ENCODE data around the gene HACE1.
"Not testable (repeated sequence)": the region's sequence is repeated elsewhere in the genome, so short reads cannot be mapped to it uniquely, and the experiment has no call there.

Gene HACE1, protein sequence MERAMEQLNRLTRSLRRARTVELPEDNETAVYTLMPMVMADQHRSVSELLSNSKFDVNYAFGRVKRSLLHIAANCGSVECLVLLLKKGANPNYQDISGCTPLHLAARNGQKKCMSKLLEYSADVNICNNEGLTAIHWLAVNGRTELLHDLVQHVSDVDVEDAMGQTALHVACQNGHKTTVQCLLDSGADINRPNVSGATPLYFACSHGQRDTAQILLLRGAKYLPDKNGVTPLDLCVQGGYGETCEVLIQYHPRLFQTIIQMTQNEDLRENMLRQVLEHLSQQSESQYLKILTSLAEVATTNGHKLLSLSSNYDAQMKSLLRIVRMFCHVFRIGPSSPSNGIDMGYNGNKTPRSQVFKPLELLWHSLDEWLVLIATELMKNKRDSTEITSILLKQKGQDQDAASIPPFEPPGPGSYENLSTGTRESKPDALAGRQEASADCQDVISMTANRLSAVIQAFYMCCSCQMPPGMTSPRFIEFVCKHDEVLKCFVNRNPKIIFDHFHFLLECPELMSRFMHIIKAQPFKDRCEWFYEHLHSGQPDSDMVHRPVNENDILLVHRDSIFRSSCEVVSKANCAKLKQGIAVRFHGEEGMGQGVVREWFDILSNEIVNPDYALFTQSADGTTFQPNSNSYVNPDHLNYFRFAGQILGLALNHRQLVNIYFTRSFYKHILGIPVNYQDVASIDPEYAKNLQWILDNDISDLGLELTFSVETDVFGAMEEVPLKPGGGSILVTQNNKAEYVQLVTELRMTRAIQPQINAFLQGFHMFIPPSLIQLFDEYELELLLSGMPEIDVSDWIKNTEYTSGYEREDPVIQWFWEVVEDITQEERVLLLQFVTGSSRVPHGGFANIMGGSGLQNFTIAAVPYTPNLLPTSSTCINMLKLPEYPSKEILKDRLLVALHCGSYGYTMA

DNA sequence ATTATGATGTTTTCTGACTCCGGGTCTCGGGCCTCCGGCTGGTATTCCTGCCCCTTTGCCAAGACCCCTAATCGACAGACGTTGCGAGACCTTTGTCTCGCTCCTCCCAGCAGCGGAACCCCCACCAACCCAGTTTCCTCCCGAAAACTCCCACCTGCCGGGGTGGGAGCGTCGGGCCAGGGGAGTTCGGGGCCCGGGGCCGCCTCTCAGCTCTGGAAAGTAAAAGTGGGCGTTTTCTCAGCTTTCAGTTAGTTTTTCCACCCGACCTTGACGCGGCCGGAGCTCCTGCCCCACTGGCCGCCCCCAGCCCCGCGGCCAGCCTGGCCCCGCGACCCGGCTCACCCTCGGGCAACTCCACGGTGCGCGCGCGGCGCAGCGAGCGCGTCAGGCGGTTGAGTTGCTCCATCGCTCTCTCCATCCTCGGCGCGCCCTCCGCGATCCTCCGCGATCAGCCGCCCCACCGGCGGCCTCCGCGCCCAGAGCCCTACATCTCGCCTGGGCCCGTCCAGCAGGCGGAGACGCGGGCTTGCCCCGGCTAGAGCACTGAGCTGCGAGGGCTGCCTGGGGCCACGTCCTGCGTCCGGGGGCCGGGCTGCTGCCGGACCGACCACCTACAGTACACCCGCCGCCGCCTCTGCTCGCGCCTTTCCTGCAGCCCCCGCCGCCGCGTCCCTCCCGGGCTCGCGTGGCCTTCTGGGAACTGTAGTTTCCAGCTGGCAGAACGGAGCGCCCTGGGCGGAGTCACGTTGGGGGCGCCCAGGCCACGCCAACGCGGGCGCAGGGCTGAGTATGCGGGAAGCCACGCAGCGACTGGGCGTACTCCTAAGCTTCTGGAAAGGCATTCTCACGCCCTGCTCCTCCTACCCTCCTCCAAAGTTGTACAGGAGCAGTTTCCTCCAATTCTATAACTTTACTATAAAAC lies at the start of gene HACE1:
Gene HACE1, minus strand, starts transcription at position 695 of the 922 bp plus-strand sequence. Its CDS starts 277 bp downstream, at position 418.
- DNase-seq (ENCODE audit: low spot score): peak; percentile 88

DNA sequence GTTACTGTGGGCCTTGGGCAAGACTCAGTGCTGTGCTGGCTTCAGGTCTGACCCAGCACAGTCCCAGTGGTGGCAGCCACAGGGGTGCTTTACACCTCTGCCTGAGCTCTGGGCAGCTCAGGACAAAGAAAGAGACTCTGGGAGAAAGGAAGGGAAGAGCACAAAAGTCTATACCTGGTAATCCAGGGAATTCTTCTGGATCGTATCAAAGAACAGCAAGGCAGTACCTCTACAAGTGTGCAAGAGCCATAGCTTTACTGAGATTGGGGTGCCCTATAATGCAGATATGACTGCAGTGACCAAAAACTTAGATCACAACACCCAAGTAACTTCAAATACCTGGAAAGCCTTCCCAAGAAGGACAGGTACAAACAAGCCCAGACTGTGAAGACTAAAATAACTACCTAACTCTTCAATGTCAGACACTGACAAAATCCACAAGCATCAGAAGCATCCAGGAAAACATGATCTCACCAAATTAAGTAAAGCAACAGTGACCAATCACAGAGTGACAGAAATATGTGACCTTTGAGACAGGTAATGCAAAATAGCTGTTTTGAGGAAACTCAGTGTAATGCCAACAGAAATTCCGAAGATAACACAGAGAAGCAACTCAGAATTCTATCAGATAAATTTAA lies 49.3 kb upstream of the HACE1 start:
- DNase-seq (ENCODE audit: low spot score): no peak

DNA sequence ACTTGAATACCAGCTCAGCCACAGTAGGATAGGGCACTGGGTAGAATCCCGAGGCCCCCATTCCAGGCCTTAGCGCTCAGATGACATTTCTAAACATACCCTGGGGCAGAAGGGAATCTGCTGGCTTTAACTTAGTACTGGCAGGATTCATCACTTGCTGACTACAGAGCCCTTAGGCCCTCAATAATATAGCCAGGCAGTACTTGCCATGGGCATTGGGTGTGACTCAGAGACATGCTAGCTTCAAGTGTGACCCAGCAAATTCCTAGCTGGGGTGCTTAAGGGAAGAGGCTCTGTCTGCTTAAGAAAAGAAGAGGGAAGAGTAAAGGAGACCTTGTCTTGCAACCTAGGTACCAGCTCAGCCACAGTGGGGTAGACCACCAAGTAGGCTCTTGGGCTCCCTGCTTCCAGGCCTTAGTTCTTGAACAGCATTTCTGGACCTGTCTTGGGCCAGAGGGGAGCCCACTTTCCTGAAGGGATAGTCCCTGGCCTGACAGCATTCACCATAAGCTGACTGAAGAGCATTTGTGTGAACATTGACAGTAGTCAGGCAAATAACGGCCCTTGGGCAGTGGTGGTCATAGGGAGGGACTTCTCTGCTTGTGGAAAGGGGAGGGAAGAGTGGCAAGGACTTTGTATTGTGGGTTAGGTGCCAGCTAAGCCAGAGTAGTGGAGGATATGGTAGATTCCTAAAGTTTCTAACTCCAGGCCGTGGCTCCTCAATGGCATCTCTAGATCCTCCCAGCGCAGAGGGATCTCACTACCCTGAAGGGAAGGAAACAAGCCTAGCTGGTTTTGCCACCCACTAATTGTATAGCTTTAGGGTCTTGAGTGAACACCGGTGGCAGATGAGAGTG lies 48.5 kb upstream of the HACE1 start:
- no peak for DNase-seq (ENCODE audit: low spot score)

DNA sequence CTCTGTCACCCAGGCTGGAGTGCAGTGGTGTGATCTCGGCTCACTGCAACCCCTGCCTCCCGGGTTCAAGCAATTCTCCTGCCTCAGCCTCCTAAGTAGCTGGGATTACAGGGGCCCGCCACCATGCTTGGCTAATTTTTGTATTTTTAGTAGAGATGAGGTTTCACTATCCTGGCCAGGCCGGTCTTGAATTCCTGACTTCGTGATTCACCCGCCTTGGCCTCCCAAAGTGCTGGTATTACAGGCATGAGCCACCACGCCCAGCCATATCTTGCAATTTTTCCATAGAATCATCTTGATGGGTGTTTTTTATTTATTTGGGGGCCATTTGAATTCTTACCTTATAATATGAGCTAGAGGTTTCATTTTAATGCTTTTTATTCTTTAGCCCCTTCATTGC lies 39.2 kb upstream of the HACE1 start:
- not testable (repeated sequence) for DNase-seq (ENCODE audit: low spot score)

- DNase-seq (ENCODE audit: low spot score): no peak
Observed at GRCh38 chr6:104896914-104897313, 37.2 kb upstream of the HACE1 start.

GRCh38 chr6:104888066-104888465 lies 28.3 kb upstream of the HACE1 start:
- DNase-seq (ENCODE audit: low spot score): no peak

DNA sequence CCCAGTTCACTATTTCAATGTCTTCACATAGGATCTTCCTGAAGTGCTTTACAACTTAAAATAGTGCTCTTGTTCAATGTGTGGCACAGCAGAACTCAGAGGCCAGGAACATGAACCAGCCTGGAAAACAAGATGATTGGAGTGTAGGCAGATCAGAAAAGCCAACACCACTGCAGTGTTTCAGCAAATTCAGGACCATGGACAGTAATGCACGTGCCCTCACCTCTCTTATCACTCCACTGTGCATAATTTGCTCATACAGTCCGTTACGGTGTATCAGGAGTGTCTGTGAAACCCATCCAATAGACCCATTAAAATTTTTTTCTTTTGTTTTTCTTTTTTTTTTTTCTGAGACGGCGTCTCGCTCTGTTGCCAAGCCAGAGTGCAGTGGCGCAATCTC lies 27.6 kb upstream of the HACE1 start:
- peak; percentile 5 for DNase-seq (ENCODE audit: low spot score)

- no peak for DNase-seq (ENCODE audit: low spot score)
Observed at GRCh38 chr6:104885518-104886043, 25.9 kb upstream of the HACE1 start.

DNA sequence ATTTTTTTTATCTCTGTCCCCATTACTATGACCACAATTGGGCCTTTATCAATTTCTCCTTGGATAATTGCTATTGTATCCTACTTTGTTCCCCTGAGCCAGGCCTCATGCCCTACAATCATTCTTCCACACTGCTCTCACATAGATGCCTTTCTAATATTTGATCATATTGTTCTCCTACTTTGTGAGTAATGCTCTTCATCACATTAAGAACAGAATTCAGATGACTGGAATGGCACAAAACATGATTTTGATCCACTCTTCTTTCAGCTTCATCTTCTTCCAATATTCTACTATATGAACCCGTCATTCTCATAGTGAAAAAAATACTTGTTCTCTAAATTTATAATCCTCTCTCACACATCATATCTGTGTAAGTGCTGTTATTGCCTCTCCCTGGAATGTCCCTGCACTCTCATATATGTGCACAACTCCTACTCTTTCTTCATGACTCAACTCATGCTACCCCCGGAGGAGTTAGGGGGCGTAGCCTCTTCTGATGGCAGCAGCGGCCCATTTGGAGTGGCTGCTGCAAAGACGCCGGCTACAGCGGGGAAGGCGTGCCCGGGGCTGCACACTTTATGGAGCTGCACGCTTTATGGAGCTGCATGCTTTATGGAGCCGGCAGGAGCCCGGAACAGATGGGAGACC lies 25.3 kb upstream of the HACE1 start:
- DNase-seq (ENCODE audit: low spot score): no peak

DNA sequence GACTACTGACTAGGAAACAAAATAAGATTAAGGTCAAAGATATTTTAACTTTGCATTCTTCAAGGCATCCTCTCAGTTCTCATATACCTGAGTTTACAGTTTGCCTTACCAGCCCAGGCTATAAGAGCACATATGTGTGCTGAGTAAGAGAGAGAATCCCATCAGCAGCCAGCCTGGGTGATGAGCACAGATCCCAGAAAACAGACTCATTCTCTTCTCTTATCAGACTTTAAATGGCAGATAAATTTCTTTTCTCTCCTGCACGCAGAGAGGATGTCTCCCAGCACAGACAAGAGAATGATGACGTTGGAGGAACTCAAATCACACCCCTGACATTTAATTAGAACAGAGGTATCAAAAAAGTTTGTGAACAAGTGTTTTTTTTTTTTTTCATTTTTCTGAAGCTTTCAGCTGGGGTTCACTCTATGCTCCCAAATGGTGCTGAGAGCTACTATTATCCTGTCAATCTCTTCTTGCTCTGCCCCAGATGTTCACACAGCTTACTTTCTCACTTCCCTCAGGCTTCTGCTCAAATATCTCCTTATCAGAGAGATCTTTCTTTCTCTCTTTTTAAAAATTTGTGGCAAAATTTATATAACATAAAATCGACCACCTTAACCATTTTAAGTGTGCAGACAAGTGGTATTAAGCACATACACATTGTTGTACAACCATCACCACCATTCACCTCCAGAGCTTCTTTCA lies 22.4 kb upstream of the HACE1 start:
- DNase-seq (ENCODE audit: low spot score): no peak

DNA sequence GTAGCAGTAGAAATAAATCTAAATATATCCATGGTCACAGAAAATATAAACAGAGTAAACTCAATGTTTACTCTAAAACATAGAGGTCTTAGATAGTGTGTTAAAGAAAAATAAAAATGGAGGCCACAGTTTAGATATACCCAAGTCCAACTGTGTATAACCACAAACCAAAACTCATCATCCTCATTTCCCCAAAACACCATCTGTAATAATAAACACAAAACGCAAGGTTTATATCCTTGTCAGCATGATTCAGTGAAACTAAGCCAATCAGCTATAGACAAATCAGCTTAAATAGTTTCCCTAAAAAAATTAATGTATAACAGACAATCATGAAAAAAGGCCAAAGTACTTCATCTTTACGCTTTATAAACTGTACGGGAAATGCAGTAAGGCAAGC lies 2.7 kb upstream of the HACE1 start:
- no peak for DNase-seq (ENCODE audit: low spot score)

DNA sequence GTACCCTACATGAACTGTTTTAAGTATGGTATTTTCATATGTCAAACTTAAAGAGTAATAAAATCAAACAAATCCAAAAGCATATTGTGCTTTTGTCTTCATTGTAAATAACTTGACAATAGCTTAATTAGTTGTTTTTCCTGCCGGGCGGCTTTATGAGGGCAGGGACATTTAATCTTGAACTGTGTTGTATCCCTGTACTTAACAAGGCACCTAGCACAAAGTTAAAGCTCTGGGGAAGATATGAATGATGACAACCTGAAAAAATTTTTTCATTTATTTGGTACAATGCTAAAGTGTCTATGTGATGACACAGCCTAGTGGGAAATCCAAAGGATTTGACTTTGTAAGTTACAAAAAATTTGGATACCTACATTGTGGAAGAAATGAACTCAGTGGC lies 502 bp upstream of the HACE1 start:
- DNase-seq (ENCODE audit: low spot score): no peak

GRCh38 chr6:104858642-104859041 lies 1.1 kb downstream of the HACE1 start:
- no peak for DNase-seq (ENCODE audit: low spot score)

GRCh38 chr6:104855507-104855906 lies 4.2 kb downstream of the HACE1 start:
- DNase-seq (ENCODE audit: low spot score): peak; percentile 5

GRCh38 chr6:104847721-104848120 lies 12.0 kb downstream of the HACE1 start:
- not testable (repeated sequence) for DNase-seq (ENCODE audit: low spot score)

- no peak for DNase-seq (ENCODE audit: low spot score)
Observed at GRCh38 chr6:104843229-104843628, 16.5 kb downstream of the HACE1 start.

DNA sequence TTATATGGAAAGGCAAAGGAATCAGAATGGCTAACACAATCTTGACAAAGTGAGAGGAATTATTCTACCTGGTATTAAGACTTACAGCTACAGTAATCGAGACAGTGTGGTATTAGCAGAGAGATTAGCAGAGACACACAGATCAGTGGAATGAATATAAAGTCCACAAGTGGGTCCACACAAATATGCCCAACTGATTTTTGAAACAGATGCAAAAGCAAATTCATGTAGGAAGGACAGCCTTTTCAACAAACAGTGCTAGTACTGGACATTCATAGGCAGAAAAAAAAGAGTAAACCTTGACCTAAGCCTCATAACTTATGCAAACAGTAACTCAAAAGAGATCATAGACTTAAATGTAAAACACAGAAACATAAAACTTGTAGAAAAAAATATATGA lies 22.6 kb downstream of the HACE1 start:
- DNase-seq (ENCODE audit: low spot score): no peak

DNA sequence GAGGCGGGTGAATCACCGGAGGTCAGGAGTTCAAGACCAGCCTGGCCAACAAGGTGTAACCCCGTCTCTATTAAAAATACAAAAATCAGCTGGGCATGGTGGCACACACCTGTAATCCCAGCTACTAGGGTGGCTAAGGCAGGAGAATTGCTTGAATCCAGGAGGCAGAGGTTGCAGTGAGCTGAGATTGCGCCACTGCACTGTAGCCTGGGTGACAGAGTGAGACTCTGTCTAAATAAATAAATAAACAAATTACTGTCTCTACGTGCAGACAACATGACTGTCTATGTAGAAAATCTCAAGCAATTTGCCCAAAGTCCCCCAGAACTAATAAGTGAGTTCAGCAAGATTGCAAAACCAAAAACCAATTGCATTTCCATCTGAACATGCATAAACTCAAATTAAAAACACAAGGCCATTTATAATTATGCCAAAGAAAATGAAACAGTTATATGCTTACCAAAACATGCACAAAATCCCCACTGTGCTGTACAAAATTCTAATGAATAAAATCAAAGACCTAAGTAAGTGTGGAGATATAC lies 23.2 kb downstream of the HACE1 start:
- not testable (repeated sequence) for DNase-seq (ENCODE audit: low spot score)

DNA sequence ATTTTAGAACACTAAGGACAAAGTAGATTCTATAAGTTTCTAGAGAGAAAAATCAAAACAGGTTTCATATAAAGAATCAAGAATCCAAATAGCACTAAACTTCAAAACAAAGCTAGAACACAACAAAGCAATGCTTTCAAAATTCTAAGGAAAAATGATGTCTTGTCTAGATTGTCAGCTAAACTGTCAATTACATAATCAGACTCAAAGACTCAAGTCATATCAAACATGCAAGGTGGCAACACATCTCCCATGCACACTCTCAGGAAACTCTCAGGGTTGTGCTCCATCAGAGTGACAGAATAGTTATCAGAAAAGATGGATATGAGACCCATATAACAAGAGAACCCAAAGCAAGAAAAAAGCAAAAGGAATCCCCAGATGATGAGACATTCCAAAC lies 23.9 kb downstream of the HACE1 start:
- DNase-seq (ENCODE audit: low spot score): no peak

Measured in LoVo (cell line).